GM21528 (cell line): Measurements from ENCODE around the gene HDHD2.

ENCODE experiments used
- ATAC-seq: cut with Tn5 transposase; IDR thresholded peaks from one replicate; pipeline ENCODE4 v1.9.1; 2021; ENCODE audit warnings: mild to moderate bottlenecking, moderate library complexity; ENCODE audit not compliant: unreplicated experiment, low FRiP score

The HDHD2 gene

GRCh38 chr18:47149457-47150028 is 757 bp downstream of the HDHD2 start:
- ATAC-seq = peak; percentile 7

GRCh38 chr18:47146206-47146605 is 4.1 kb downstream of the HDHD2 start:
- no peak for ATAC-seq

GRCh38 chr18:47143899-47144485 is 6.3 kb downstream of the HDHD2 start:
- no peak for ATAC-seq

GRCh38 chr18:47143153-47143552 is 7.1 kb downstream of the HDHD2 start:
- ATAC-seq = no peak

- ATAC-seq = no peak
These were observed 9.0 kb downstream of the HDHD2 start for GRCh38 chr18:47141289-47141688.

- no peak for ATAC-seq
These were observed 29.2 kb downstream of the HDHD2 start for GRCh38 chr18:47121146-47121545.

- peak; percentile 97 for ATAC-seq
These were observed 29.9 kb downstream of the HDHD2 start for GRCh38 chr18:47120428-47120827.

- no peak for ATAC-seq
These were observed 31.3 kb downstream of the HDHD2 start for GRCh38 chr18:47118981-47119380.

- no peak for ATAC-seq
These were observed 35.1 kb downstream of the HDHD2 start for GRCh38 chr18:47115205-47115604.

- ATAC-seq = no peak
These were observed 36.3 kb downstream of the HDHD2 start for GRCh38 chr18:47113796-47114540.

GRCh38 chr18:47110492-47111274 is 39.6 kb downstream of the HDHD2 start:
- no peak for ATAC-seq

- ATAC-seq = no peak
These were observed 40.6 kb downstream of the HDHD2 start for GRCh38 chr18:47109720-47110119.

- no peak for ATAC-seq
These were observed 41.3 kb downstream of the HDHD2 start for GRCh38 chr18:47108998-47109405.

- ATAC-seq = no peak
These were observed 41.9 kb downstream of the HDHD2 start for GRCh38 chr18:47108373-47108772.

- ATAC-seq = no peak
These were observed 50.0 kb downstream of the HDHD2 start for GRCh38 chr18:47100212-47100831.

GRCh38 chr18:47095810-47096209 is 54.5 kb downstream of the HDHD2 start:
- no peak for ATAC-seq

- ATAC-seq = no peak
These were observed 62.6 kb downstream of the HDHD2 start for GRCh38 chr18:47087676-47088075.

- no peak for ATAC-seq
These were observed 68.7 kb downstream of the HDHD2 start for GRCh38 chr18:47081578-47081977.

- ATAC-seq = no peak
These were observed 69.4 kb downstream of the HDHD2 start for GRCh38 chr18:47080872-47081271.

GRCh38 chr18:47077111-47077510 is 73.2 kb downstream of the HDHD2 start:
- ATAC-seq = no peak
